ENCODE measurements around the gene REEP3.

The REEP3 gene

DNA sequence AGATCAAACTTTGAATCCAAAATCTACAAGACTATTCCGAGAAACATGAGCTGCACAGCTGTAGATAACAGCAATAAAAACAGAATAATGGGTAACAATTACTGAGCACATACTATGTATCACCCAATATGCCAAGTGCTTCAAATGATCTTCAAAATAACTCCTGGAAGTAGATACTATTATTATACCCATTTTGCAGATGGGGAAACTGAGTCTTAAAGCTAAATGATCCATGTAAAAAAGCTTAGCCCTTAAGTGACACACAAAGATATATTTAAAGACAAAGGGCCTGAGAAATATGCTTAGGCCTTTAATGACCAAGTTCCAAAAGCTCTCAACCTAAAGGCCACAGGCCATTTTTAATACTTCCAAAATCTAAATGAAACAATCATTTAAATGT is 18.4 kb upstream of the REEP3 start:
- Histone ChIP-seq H3K27me3 (no peaks in the 10 kb centered on the region), H3K4me3 (ENCODE audit: low read depth, low read length) (no peak overlapping the region), H3K4me1 (no peaks in the 10 kb centered on the region), H3K36me3 (no peaks in the 10 kb centered on the region), H3K9me3 (no peaks in the 10 kb centered on the region)
- TF ChIP-seq, protein P1, sequence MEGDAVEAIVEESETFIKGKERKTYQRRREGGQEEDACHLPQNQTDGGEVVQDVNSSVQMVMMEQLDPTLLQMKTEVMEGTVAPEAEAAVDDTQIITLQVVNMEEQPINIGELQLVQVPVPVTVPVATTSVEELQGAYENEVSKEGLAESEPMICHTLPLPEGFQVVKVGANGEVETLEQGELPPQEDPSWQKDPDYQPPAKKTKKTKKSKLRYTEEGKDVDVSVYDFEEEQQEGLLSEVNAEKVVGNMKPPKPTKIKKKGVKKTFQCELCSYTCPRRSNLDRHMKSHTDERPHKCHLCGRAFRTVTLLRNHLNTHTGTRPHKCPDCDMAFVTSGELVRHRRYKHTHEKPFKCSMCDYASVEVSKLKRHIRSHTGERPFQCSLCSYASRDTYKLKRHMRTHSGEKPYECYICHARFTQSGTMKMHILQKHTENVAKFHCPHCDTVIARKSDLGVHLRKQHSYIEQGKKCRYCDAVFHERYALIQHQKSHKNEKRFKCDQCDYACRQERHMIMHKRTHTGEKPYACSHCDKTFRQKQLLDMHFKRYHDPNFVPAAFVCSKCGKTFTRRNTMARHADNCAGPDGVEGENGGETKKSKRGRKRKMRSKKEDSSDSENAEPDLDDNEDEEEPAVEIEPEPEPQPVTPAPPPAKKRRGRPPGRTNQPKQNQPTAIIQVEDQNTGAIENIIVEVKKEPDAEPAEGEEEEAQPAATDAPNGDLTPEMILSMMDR (IDR thresholded peaks at IDR 0.05; ENCODE audit: low read depth, low read length), result no peak
- no peak for DNase-seq

GRCh38 chr10:63503395-63503794 is 17.8 kb upstream of the REEP3 start:
- Histone ChIP-seq H3K9me3 (no peaks in the 10 kb centered on the region), H3K4me3 (ENCODE audit: low read depth, low read length) (no peak overlapping the region), H3K4me1 (no peaks in the 10 kb centered on the region), H3K27me3 (no peaks in the 10 kb centered on the region), H3K36me3 (no peaks in the 10 kb centered on the region)
- TF ChIP-seq, protein P1 (IDR thresholded peaks at IDR 0.05; ENCODE audit: low read depth, low read length), result no peak
- no peak for DNase-seq

DNA sequence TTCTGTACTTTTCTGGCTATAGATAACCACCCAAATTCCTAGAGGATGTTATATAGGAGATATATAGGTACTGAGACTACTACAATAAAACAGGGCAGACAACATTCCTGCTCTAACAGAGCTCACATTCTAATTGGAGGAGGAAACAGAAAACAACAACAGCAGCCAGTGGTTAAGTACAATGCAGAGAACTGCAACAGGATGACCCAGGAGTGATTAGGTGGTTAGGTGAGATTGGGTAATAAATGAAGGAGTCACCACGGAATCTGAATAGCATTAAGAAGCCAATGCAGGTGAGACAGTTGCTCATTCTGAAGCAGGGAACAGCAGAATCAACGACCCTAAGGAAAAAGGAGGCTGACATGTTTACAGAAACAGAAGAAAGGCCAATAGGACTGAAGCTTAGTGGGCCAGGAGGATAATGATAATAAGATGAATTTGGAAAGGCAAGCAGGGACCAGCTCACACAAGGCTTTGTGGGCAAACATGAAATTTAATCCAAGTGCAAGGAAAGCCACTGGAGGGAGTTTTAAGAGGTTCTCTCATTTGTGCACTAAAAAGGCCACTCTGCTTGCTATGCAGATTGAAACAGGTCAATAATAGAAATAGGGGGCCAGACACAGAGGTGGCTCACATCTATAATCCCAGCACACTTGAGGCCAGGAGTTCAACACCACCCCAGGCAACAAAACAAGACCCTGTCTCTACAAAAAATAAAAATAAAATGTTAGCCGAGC is 16.9 kb upstream of the REEP3 start:
- DNase-seq, result no peak
- no peaks in the 10 kb centered on the region for H3K4me1 ChIP-seq
- H3K9me3 ChIP-seq, result no peaks in the 10 kb centered on the region
- H3K36me3 ChIP-seq, result no peaks in the 10 kb centered on the region
- TF ChIP-seq, protein P1 (IDR thresholded peaks at IDR 0.05; ENCODE audit: low read depth, low read length), result no peak
- no peaks in the 10 kb centered on the region for H3K27me3 ChIP-seq
- no peak overlapping the region for H3K4me3 ChIP-seq (ENCODE audit: low read depth, low read length)

DNA sequence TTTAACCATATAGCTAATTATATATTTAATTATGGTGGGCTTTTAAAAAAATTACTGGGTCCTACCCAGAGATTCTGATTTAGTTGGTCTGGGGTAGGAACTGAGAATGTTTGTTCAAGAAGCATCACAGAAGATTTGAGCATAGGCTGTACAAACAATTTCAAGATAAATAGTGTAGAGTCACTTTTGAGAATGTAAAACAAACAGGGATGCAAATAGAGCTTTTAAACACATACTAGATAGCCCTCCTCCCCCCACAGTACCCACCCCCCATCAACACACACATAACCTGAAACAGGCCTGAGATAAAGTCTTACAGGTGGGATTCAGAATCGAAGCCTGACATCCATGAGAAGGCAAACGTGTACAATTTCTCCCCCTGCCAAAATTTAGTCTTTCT is 15.6 kb upstream of the REEP3 start:
- H3K4me1 ChIP-seq, result no peaks in the 10 kb centered on the region
- no peaks in the 10 kb centered on the region for H3K36me3 ChIP-seq
- H3K9me3 ChIP-seq, result no peaks in the 10 kb centered on the region
- H3K27me3 ChIP-seq, result no peaks in the 10 kb centered on the region
- TF ChIP-seq, protein P1 (IDR thresholded peaks at IDR 0.05; ENCODE audit: low read depth, low read length), result no peak
- H3K4me3 ChIP-seq (ENCODE audit: low read depth, low read length), result no peak overlapping the region
- DNase-seq, result no peak

DNA sequence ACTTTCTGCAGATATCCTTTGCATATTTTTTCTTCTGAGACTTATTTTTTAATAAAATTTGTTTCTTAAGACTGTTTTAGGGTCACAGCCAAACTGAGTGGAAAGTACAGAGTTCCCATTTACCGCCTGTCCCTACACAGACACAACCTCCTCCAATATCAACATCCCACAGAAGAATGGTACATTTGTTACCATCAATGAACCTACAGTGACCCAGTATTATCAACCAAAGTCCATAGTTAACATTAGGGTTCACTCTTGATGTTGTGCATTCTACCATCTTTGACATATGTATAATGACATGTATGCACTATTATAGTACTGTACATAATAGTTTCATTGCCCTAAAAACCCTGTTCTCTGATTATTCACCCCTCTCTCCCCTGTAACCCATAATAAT is 14.6 kb upstream of the REEP3 start:
- H3K27me3 ChIP-seq, result no peaks in the 10 kb centered on the region
- no peaks in the 10 kb centered on the region for H3K4me1 ChIP-seq
- no peak for DNase-seq
- H3K36me3 ChIP-seq, result no peaks in the 10 kb centered on the region
- TF ChIP-seq, protein P1 (IDR thresholded peaks at IDR 0.05; ENCODE audit: low read depth, low read length), result no peak
- H3K9me3 ChIP-seq, result no peaks in the 10 kb centered on the region
- no peak overlapping the region for H3K4me3 ChIP-seq (ENCODE audit: low read depth, low read length)

- TF ChIP-seq, protein P1 (IDR thresholded peaks at IDR 0.05; ENCODE audit: low read depth, low read length), result no peak
- DNase-seq, result no peak
- Histone ChIP-seq H3K36me3 (no peaks in the 10 kb centered on the region), H3K4me3 (ENCODE audit: low read depth, low read length) (no peak overlapping the region), H3K9me3 (no peaks in the 10 kb centered on the region; the same call in 1 of the 2 replicates), H3K27me3 (no peaks in the 10 kb centered on the region), H3K4me1 (no peaks in the 10 kb centered on the region)
Measured at GRCh38 chr10:63515002-63515763, 6.0 kb upstream of the REEP3 start.

Data from BE2C (cell line).